Naive thymus-derived CD4-positive, alpha-beta T cell (primary cell): ENCODE measurements around the gene SERTM2. TPM values are rescaled to one million over a fixed set of nuclear protein-coding genes. Genes with fewer than 3 reads are reported as not detected.

ENCODE experiments used
- polyA plus RNA-seq, 2 donors: library from polyadenylated mRNA; unstranded; fragments of 300-500 nt; fragmentation: Illumina TruSeq; gene quantifications; one replicate each; pipeline ENCODE4 v1.2.3, GENCODE V29; 2021
- total RNA-seq, 6 experiments: library from RNA in 5 of 6; stranded (reverse) in 5 of 6; gene quantifications; 1 replicate in 5 of 6; 2 replicates in 1 of 6; pipeline ENCODE4 v1.2.3 and lab custom pipeline; 2021 to 2026

SERTM2 gene
- total and polyA plus RNA-seq, 7 experiments from 2014 or later, result not detected

Other genes starting within 250 kb of the SERTM2 start
- not detected for gene CAPN6, start 241.2 kb upstream of the SERTM2 start, total RNA-seq
- gene CAPN6, start 241.2 kb upstream of the SERTM2 start, polyA plus RNA-seq, result not detected
- gene DCX, start 99.5 kb upstream of the SERTM2 start, total RNA-seq, result not detected
- gene DCX, start 99.5 kb upstream of the SERTM2 start, polyA plus RNA-seq, result not detected
- gene ALG13, start 169.5 kb downstream of the SERTM2 start, total RNA-seq, result 100 to 1,000 TPM in 1 of 5 experiments, 10 to 100 TPM in 4; 48.4 to 223 (median 92.3) TPM
- 10 to 100 TPM; 49.0 to 56.9 TPM for gene ALG13, start 169.5 kb downstream of the SERTM2 start, polyA plus RNA-seq